ENCODE measurements around the gene SH3GLB1. TPM values are rescaled to one million over a fixed set of nuclear protein-coding genes. Genes with fewer than 3 reads are reported as not detected.

Gene SH3GLB1
- polyA plus RNA-seq, 1 donor from 2014 or later: 67.3 TPM

GRCh38 chr1:86787621-86788020, 83.2 kb downstream of the SH3GLB1 start:
- no peak overlapping the region for H2AFZ ChIP-seq (ENCODE audit: low read depth, low read length)
- no peaks in the 10 kb centered on the region for H3K9me2 ChIP-seq (ENCODE audit: insufficient read depth, low read length)
- no peak overlapping the region for H3K9ac ChIP-seq (ENCODE audit: low read length)
- no peak overlapping the region for H3K4me3 ChIP-seq (ENCODE audit: low read length)
- H3K27ac ChIP-seq (ENCODE audit: low read length): no peak overlapping the region
- no peaks in the 10 kb centered on the region for H4K20me1 ChIP-seq (ENCODE audit: insufficient read depth)
- H3K79me2 ChIP-seq (replicated peaks; ENCODE audit: insufficient read depth, low read length): no peaks in the 10 kb centered on the region
- no peaks in the 10 kb centered on the region for H3K9me3 ChIP-seq (ENCODE audit: low read length)
- no peaks in the 10 kb centered on the region for H3F3A ChIP-seq (ENCODE audit: insufficient read depth, low read length, poor library complexity, severe bottlenecking)
- no peaks in the 10 kb centered on the region for H3K36me3 ChIP-seq (ENCODE audit: insufficient read depth, low read length)
- TF ChIP-seq REST (IDR thresholded peaks at IDR 0.05; ENCODE audit: borderline replicate concordance) (no peak), MXI1 (conservative IDR thresholded peaks at IDR 0.05; ENCODE audit: poor library complexity, severe bottlenecking) (no peak), CTCF (IDR thresholded peaks at IDR 0.05; ENCODE audit: poor library complexity, severe bottlenecking) (no peak), EZH2 (IDR thresholded peaks at IDR 0.05; ENCODE audit: borderline replicate concordance, insufficient read depth, low read length, poor library complexity, severe bottlenecking) (no peak), SMC3 (conservative IDR thresholded peaks at IDR 0.05; ENCODE audit: poor library complexity) (no peak), TAF1 (IDR thresholded peaks at IDR 0.05; ENCODE audit: low read depth) (no peak), RAD21 (conservative IDR thresholded peaks at IDR 0.05) (no peak), EP300 (conservative IDR thresholded peaks at IDR 0.05; ENCODE audit: poor library complexity, severe bottlenecking) (no peak), POLR2AphosphoS5 (IDR thresholded peaks at IDR 0.05) (no peak)
- H3K4me2 ChIP-seq (ENCODE audit: low read length): no peak overlapping the region
- H3K27me3 ChIP-seq (ENCODE audit: insufficient read depth, low read depth, low read length): no peaks in the 10 kb centered on the region

GRCh38 chr1:86788300-86789206, 84.2 kb downstream of the SH3GLB1 start:
- Histone ChIP-seq H3K27me3 (ENCODE audit: insufficient read depth, low read depth, low read length) (no peaks in the 10 kb centered on the region), H2AFZ (ENCODE audit: low read depth, low read length) (no peak overlapping the region), H3K79me2 (replicated peaks; ENCODE audit: insufficient read depth, low read length) (no peaks in the 10 kb centered on the region), H3K4me2 (ENCODE audit: low read length) (no peak overlapping the region), H3K9me2 (ENCODE audit: insufficient read depth, low read length) (no peaks in the 10 kb centered on the region), H3K36me3 (ENCODE audit: insufficient read depth, low read length) (no peaks in the 10 kb centered on the region), H3K9ac (ENCODE audit: low read length) (no peak overlapping the region), H4K20me1 (ENCODE audit: insufficient read depth) (no peaks in the 10 kb centered on the region), H3F3A (ENCODE audit: insufficient read depth, low read length, poor library complexity, severe bottlenecking) (no peaks in the 10 kb centered on the region), H3K27ac (ENCODE audit: low read length) (no peak overlapping the region), H3K4me3 (ENCODE audit: low read length) (no peak overlapping the region), H3K9me3 (ENCODE audit: low read length) (no peaks in the 10 kb centered on the region)
- TF ChIP-seq TAF1 (IDR thresholded peaks at IDR 0.05; ENCODE audit: low read depth): no peak
- TF ChIP-seq EP300 (conservative IDR thresholded peaks at IDR 0.05; ENCODE audit: poor library complexity, severe bottlenecking): no peak
- TF ChIP-seq EZH2 (IDR thresholded peaks at IDR 0.05; ENCODE audit: borderline replicate concordance, insufficient read depth, low read length, poor library complexity, severe bottlenecking): no peak
- no peak for TF ChIP-seq REST (IDR thresholded peaks at IDR 0.05; ENCODE audit: borderline replicate concordance)
- no peak for TF ChIP-seq POLR2AphosphoS5 (IDR thresholded peaks at IDR 0.05)
- TF ChIP-seq SMC3 (conservative IDR thresholded peaks at IDR 0.05; ENCODE audit: poor library complexity): no peak
- no peak for TF ChIP-seq CTCF (IDR thresholded peaks at IDR 0.05; ENCODE audit: poor library complexity, severe bottlenecking)
- TF ChIP-seq RAD21 (conservative IDR thresholded peaks at IDR 0.05): no peak
